GM23338 (cell line): Measurements from ENCODE around the gene SLC6A12. TPM values are rescaled to one million over a fixed set of nuclear protein-coding genes. Genes with fewer than 3 reads are reported as not detected.

Experiments
- ATAC-seq: fragments of 200-7000 bp; cut with Tn5 transposase; 3 replicates; pipeline ENCODE4 v1.9.1; 2020
- DNase-seq: peaks from one replicate; pipeline ENCODE4 v3.0.0-alpha.2; 2015; ENCODE audit warnings: low spot score
- H2AFZ ChIP-seq: fragments of 200-600 bp; sonication (generic); 2 replicates; pipeline ENCODE4 v1.8.0; 2016; ENCODE audit warnings: antibody characterized with exemption, mild to moderate bottlenecking, moderate library complexity
- H3F3A ChIP-seq: fragments of 200-600 bp; sonication (generic); replicated peaks from 2 replicates; pipeline ENCODE4 v1.8.0; 2017; ENCODE audit warnings: antibody characterized with exemption, mixed run types, low read depth
- H3K27ac ChIP-seq: fragments of 200-600 bp; sonication (generic); 2 replicates; pipeline ENCODE4 v1.6.1; 2016; ENCODE audit warnings: low read depth
- H3K27me3 ChIP-seq: fragments of 200-600 bp; sonication (generic); 2 replicates; pipeline ENCODE4 v1.8.0; 2016; ENCODE audit warnings: mild to moderate bottlenecking, mixed run types, moderate library complexity; ENCODE audit not compliant: insufficient read depth
- H3K36me3 ChIP-seq: fragments of 200-600 bp; sonication (generic); 2 replicates; pipeline ENCODE4 v1.8.0; 2016; ENCODE audit warnings: mild to moderate bottlenecking; ENCODE audit not compliant: insufficient read depth
- H3K4me1 ChIP-seq: fragments of 200-600 bp; sonication (generic); 2 replicates; pipeline ENCODE4 v1.8.0; 2016; ENCODE audit warnings: mild to moderate bottlenecking, moderate library complexity; ENCODE audit not compliant: insufficient read depth
- H3K4me2 ChIP-seq: fragments of 200-600 bp; sonication (generic); 2 replicates; pipeline ENCODE4 v1.7.1; 2017; ENCODE audit warnings: mixed run types
- H3K4me3 ChIP-seq: fragments of 200-600 bp; sonication (generic); 2 replicates; pipeline ENCODE4 v1.6.1; 2016; ENCODE audit warnings: mixed run types
- H3K79me2 ChIP-seq: fragments of 200-600 bp; sonication (generic); replicated peaks from 2 replicates; pipeline ENCODE4 v1.8.0; 2017; ENCODE audit warnings: mild to moderate bottlenecking; ENCODE audit not compliant: insufficient read depth
- H3K9me2 ChIP-seq: fragments of 200-600 bp; sonication (generic); 2 replicates; pipeline ENCODE4 v1.8.0; 2017; ENCODE audit not compliant: insufficient read depth
- H4K20me1 ChIP-seq: fragments of 200-600 bp; sonication (generic); replicated peaks from 2 replicates; pipeline ENCODE4 v1.8.0; 2017; ENCODE audit warnings: mild to moderate bottlenecking; ENCODE audit not compliant: insufficient read depth
- H3K27ac Mint-ChIP-seq: 2 replicates; pipeline ENCODE4 v1.8.0; 2020; ENCODE audit warnings: inconsistent platforms, mild to moderate bottlenecking, moderate library complexity, mixed read lengths
- H3K27me3 Mint-ChIP-seq: 3 replicates; pipeline ENCODE4 v1.8.0; 2022; ENCODE audit warnings: low read depth, mild to moderate bottlenecking, moderate library complexity, mixed read lengths, inconsistent platforms; ENCODE audit not compliant: insufficient read depth, poor library complexity
- H3K36me3 Mint-ChIP-seq: 3 replicates; pipeline ENCODE4 v1.8.0; 2021; ENCODE audit warnings: low read depth, mild to moderate bottlenecking, inconsistent platforms, moderate library complexity, mixed read lengths
- H3K4me1 Mint-ChIP-seq: 3 replicates; pipeline ENCODE4 v1.8.0; 2020; ENCODE audit warnings: mild to moderate bottlenecking, inconsistent platforms, mixed read lengths
- H3K4me3 Mint-ChIP-seq: 3 replicates; pipeline ENCODE4 v1.8.0; 2021; ENCODE audit warnings: moderate library complexity, mild to moderate bottlenecking, inconsistent platforms, mixed read lengths
- H3K9me3 Mint-ChIP-seq: 3 replicates; pipeline ENCODE4 v1.8.0; 2020; ENCODE audit warnings: moderate library complexity, mild to moderate bottlenecking, inconsistent platforms, mixed read lengths
- EZH2 ChIP-seq: fragments of 200-600 bp; sonication (generic); IDR thresholded peaks from one replicate; pipeline ENCODE4 v1.8.0; 2017; ENCODE audit warnings: antibody characterized with exemption, mild to moderate bottlenecking, low read depth; ENCODE audit not compliant: unreplicated experiment
- JUNB ChIP-seq: IDR thresholded peaks from one replicate; pipeline ENCODE4 v1.6.1; 2016; ENCODE audit warnings: antibody characterized with exemption; ENCODE audit not compliant: unreplicated experiment
- REST ChIP-seq: IDR thresholded peaks from one replicate; pipeline ENCODE4 v1.6.1; 2018; ENCODE audit warnings: antibody characterized with exemption; ENCODE audit not compliant: unreplicated experiment
- STAT1 ChIP-seq: IDR thresholded peaks from one replicate; pipeline ENCODE4 v1.6.1; 2016; ENCODE audit warnings: antibody characterized with exemption; ENCODE audit not compliant: unreplicated experiment
- ZNF462 ChIP-seq: fragments of 250-450 bp; sonication (Bioruptor Pico); IDR thresholded peaks from 2 replicates; pipeline ENCODE4 v1.5.0; 2020; ENCODE audit warnings: mild to moderate bottlenecking, moderate library complexity
- polyA plus RNA-seq: library from polyadenylated mRNA; unstranded; fragments of >200 nt; fragmentation: Nextera tagmentation; extraction: Ambion mirVana; gene quantifications from 2 replicates; pipeline ENCODE4 v1.2.1, GENCODE V29; 2016
- total RNA-seq: library from RNA; depleted of rRNA; stranded (reverse); fragments of >200 nt; shearing (Covaris generic); gene quantifications from 2 replicates; pipeline ENCODE4 v1.2.3, GENCODE V29; 2014
- TF ChIP-seq, protein P1 (sequence below): IDR thresholded peaks from 2 replicates; pipeline ENCODE4 v1.6.1; 2016; ENCODE audit warnings: antibody characterized with exemption
- TF ChIP-seq, protein P2 (sequence below), 2 experiments: fragments of 200-600 bp in 1 of 2; sonication (generic) in 1 of 2; conservative IDR thresholded peaks; 2 replicates each; pipeline versions ENCODE4 v1.5.1 to v1.6.1; 2016 to 2017; ENCODE audit warnings: antibody characterized with exemption in 2 of 2, low read depth in 2 of 2, mild to moderate bottlenecking in 2 of 2, moderate library complexity in 1 of 2

Gene SLC6A12
- total and polyA plus RNA-seq, 2 experiments from 2014 or later: 0.56 TPM; not detected in 1

- no peak overlapping the region for H2AFZ ChIP-seq
- H3K9me2 ChIP-seq: no peaks in the 10 kb centered on the region
- H3K36me3 Mint-ChIP-seq: no peaks in the 10 kb centered on the region
- ATAC-seq (no peak), DNase-seq (no peak)
- no peaks in the 10 kb centered on the region for H3K36me3 ChIP-seq
- no peaks in the 10 kb centered on the region for H4K20me1 ChIP-seq
- peaks cover 22% of the 10 kb centered on the region for H3K27me3 Mint-ChIP-seq
- no peak overlapping the region; the same call in 2 of the 3 replicates for H3K4me3 Mint-ChIP-seq
- peaks cover 60% of the 10 kb centered on the region for H3K4me1 Mint-ChIP-seq
- H3F3A ChIP-seq: no peaks in the 10 kb centered on the region
- peaks cover 14% of the 10 kb centered on the region; the same call in 1 of the 2 replicates for H3K4me1 ChIP-seq
- TF ChIP-seq, protein P1, sequence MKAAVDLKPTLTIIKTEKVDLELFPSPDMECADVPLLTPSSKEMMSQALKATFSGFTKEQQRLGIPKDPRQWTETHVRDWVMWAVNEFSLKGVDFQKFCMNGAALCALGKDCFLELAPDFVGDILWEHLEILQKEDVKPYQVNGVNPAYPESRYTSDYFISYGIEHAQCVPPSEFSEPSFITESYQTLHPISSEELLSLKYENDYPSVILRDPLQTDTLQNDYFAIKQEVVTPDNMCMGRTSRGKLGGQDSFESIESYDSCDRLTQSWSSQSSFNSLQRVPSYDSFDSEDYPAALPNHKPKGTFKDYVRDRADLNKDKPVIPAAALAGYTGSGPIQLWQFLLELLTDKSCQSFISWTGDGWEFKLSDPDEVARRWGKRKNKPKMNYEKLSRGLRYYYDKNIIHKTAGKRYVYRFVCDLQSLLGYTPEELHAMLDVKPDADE: no peak
- no peak for TF ChIP-seq EZH2
- no peak for TF ChIP-seq ZNF462 (CRISPR knock-in tag)
- no peak for TF ChIP-seq STAT1
- TF ChIP-seq JUNB: no peak
- TF ChIP-seq, protein P2, sequence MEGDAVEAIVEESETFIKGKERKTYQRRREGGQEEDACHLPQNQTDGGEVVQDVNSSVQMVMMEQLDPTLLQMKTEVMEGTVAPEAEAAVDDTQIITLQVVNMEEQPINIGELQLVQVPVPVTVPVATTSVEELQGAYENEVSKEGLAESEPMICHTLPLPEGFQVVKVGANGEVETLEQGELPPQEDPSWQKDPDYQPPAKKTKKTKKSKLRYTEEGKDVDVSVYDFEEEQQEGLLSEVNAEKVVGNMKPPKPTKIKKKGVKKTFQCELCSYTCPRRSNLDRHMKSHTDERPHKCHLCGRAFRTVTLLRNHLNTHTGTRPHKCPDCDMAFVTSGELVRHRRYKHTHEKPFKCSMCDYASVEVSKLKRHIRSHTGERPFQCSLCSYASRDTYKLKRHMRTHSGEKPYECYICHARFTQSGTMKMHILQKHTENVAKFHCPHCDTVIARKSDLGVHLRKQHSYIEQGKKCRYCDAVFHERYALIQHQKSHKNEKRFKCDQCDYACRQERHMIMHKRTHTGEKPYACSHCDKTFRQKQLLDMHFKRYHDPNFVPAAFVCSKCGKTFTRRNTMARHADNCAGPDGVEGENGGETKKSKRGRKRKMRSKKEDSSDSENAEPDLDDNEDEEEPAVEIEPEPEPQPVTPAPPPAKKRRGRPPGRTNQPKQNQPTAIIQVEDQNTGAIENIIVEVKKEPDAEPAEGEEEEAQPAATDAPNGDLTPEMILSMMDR (conservative IDR thresholded peaks at IDR 0.05; ENCODE audit: low read depth in 2 of 2): no peak
- no peak for TF ChIP-seq REST
- H3K27ac Mint-ChIP-seq: no peak overlapping the region
- H3K27ac ChIP-seq: no peak overlapping the region
- H3K9me3 Mint-ChIP-seq: no peaks in the 10 kb centered on the region; the same call in 2 of the 3 replicates
- no peaks in the 10 kb centered on the region for H3K27me3 ChIP-seq
- H3K4me2 ChIP-seq: no peak overlapping the region
- no peaks in the 10 kb centered on the region for H3K79me2 ChIP-seq
- H3K4me3 ChIP-seq: no peak overlapping the region
These were observed 42.7 kb downstream of the SLC6A12 start for GRCh38 chr12:171276-171675.
